NCI-H510A treated with DMSO at 0.1 percent for 48 hours (cell line): ENCODE measurements around the gene IFI44L.
A peak's percentile ranks its signal among the peaks of the same experiment; 100 is the strongest.

Experiments
- DNase-seq: peaks from one replicate; lab custom pipeline; 2025; lab: John Stamatoyannopoulos, UW

IFI44L gene

DNA sequence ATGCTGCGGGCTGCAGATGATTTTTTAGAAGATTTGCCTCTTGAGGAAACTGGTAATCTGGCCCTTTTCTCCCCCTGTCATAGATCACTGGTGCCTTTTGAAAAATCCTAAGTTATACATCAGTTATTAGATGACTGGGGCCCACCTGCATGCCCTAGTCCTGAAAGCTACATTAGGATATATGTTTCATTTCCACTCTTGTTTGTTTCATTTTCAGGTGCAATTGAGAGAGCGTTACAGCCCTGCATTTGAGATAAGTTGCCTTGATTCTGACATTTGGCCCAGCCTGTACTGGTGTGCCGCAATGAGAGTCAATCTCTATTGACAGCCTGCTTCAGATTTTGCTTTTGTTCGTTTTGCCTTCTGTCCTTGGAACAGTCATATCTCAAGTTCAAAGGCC, 21.3 kb downstream of the IFI44L start:
- DNase-seq = no peak

DNA sequence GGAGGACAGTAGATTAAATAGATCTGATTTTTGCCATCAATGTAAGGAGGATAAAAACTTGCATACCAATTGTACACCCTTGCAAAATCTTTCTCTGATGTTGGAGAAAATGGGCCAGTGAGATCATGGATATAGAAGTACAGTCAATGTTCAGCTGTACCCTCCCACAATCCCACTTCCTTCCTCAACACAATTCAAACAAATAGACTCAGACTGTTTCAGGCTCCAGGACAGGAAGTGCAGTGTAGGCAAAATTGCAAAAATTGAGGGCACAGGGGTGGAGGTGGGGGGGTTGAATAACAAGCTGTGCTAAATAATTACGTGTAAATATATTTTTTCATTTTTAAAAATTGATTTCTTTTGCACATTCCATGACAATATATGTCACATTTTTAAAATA, 25.5 kb downstream of the IFI44L start:
- no peak for DNase-seq

DNA sequence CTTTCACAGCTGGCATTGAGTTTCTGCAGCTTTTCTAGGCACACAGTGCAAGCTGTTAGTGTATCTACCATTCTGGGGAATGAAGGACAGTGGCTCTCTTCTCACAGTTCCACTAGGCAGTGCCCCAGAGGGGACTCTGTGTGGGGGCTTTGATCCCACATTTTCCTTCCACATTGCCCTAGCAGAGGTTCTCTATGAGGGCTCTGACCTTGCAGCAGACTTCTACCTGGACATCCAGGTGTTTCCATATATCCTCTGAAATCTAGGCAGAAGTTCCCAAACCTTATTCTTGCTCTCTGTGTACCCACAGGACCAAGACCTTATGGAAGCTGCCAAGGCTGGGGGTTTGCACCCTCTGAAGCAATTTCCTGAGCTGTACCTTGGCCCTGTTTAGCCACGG, 27.0 kb downstream of the IFI44L start:
- DNase-seq = no peak

DNA sequence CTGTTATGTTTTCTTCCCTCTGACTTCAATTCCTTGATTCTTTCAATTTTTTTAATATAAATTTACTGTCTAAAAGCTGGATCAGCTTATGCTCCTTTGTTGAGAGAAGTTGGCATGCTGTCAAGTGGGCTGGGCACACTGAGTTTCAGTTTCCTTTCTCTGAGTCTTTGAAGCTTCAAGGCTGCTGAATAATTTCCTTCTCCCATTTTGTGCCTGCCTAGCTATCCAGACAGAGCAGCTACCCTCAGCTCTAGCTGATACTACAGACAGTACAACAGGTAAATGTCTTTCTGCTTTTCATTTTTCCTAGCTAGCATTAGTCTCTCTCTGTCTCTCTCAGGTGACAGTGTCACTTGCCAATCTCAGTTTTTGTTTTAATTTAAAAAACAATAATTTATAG, 29.4 kb downstream of the IFI44L start, which contains the start of gene IFI44:
IFI44 (plus strand) TSS at position 204 of the 400 bp plus-strand sequence. CDS start 365 bp downstream, outside the sequence.
- DNase-seq = peak; percentile 50

DNA sequence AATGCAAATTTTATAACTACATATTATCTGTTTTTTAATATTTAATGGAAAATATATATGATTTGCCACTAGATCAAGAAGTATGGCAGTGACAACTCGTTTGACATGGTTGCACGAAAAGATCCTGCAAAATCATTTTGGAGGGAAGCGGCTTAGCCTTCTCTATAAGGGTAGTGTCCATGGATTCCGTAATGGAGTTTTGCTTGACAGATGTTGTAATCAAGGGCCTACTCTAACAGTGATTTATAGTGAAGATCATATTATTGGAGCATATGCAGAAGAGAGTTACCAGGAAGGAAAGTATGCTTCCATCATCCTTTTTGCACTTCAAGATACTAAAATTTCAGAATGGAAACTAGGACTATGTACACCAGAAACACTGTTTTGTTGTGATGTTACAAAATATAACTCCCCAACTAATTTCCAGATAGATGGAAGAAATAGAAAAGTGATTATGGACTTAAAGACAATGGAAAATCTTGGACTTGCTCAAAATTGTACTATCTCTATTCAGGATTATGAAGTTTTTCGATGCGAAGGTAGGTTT, 29.9 kb downstream of the IFI44L start:
- DNase-seq = no peak

DNA sequence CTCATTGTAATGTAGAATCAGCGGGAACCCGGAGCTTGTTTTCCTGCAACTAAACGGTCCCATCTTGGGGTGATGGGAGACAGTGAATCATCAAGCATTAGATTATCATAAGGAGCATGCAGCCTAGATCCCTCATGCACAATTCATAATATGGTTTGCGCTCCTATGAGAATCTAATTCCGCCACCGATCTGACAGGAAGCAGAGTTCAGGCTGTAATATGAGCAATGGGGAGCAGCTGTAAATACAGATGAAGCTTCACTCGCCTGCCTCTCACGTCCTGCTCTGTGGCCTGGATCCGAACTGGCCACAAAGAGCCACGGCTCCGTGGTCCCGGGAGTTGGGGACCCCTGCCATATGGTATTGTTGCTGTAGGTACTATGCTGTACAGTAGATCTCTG, 31.0 kb downstream of the IFI44L start:
- DNase-seq = no peak

DNA sequence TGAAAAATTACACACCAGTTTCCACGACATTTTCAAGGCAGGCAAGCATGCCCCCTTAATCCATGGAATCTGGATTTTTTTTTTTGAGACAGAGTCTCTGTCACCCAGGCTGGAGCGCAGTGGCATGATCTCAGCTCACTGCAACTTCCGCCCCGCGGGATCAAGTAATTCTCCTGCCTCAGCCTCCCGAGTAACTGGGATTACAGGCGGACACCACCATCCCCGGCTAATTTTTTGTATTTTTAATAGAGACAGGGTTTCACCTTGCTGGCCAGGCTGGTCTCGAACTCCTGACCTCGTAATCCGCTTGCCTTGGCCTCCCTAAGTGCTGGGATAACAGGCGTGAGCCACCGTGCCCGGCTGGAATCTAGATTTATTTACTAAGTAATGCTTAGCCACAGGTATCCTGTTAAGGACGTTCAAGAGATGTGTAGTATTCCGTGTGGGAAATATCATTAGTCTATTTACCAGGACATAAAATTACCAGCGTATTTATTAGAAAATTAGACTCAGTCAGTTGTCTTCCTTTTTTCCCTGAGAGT, 31.8 kb downstream of the IFI44L start:
- no peak for DNase-seq

DNA sequence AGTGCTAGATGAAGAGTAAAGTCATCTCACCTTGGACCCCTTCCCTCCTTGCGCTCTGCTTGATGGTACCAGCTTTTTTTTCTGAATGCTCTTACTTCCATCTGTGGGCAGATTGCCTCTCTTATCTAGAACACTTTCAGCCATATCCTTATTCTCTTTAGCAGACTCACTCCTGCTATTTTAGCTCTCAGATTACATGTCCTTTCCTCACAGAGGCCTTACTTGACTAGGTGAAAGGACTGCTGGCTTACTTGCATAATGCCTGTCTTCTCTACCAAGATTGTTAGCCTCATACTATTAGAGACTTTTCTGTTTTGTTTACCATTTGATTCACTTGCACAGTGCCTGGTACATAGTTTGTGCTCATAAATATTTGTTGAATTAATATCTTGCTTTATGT, 38.7 kb downstream of the IFI44L start:
- no peak for DNase-seq

DNA sequence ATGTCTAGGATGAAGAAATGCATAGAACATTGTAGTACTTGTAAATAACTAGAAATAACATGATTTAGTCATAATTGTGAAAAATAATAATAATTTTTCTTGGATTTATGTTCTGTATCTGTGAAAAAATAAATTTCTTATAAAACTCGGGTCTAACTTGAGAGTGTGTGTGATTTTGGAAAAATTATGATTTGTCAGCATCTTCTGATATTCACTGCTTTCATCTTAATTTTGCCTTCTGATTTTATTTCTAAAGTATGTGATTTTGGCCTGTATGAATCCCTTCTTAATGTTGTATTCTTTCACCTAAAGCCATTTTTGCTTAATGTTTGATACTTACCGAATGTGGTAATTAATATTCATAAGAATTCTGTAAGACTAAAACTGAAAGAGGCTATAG, 43.7 kb downstream of the IFI44L start:
- no peak for DNase-seq

DNA sequence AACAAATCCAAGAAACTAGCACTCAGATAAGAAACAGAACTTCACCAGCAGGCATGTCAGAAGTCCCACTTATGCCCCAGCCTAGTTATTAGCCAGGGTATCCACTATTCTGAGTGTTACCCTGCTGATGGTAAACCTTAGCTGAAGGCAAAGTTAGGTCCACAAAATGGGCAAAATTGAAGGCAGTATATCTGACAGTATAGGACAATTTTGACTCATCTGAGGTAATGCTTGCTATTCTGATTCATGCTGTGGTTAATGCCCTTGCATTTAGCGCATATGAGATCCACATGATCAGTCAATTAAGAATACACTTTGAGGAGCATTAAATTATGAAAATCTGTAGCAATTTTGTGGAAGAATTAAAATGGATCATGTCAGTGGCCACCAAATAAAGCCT, 44.5 kb downstream of the IFI44L start:
- no peak for DNase-seq

DNA sequence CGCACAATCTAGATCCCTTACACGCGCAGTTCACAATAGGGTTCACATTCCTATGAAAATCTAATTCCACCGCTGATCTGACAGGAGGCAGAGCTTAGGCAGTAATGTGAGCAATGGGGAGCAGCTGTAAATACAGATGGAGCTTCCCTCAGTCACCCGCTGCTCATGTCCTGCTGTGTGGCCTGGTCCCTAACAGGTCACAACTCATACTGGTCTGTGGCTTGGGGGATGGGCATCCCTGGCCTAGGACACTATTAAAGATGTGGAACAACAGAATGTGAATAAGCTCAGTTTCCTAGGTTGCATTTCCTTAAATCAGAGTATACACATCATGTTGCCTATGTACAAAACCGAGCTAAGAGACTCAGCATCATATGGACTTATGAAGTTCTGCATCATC, 45.6 kb downstream of the IFI44L start:
- DNase-seq = no peak

DNA sequence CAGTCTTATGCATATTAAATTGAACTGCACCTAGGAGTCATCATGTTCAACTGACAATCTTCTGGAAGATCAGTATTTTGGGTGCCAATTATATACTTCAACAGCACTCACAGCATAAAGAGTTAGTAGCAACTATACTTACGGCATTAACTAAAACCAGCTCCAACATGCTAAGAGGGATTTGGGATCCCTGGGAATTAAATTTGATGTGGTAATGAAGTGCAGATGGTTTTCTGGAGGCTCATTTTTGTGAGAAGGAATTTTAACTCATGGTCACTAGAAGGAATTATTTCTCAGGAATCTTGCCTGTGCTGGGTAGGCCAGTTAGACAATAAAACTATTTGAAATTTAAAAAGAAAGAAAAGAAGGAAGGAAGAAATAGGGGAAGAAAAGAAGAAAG, 47.7 kb downstream of the IFI44L start:
- DNase-seq = no peak

DNA sequence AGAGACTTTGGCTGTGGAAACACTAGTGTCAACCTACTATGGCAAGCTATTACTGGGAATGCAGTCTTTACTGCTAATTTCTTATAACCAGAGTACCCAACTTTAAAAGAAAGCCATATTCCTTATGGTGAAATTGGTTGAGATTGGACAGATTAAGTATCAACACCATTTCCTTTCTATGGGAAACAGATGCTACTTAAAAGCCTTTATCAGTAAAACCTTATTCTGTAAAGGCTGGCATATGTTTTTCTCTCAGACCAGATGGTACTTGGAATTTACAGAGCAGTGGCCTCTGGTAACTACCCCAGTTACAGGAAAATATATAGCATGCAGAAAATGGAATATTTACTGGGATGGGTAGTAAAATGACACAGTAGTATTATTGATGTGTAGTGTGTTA, 48.2 kb downstream of the IFI44L start:
- DNase-seq = no peak

DNA sequence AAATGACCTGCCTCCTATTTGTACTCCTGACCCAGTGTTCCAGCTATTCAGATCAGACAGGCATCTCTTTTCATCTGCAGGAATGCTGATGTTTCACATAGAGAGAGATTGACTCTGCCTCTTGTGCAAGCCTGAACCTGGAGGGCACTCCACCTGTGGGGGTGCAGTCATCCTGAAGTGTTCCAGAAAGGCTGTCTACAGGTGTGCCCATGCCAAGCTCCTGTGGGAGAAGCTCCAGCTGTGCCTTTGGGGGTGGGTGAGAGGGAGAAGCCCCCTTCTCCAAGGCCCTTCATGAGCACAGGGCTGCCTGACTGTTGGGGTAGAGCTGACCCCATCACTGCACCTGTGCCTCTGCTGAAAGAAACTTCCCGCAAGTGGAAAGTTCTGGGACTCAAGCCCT, 52.2 kb downstream of the IFI44L start:
- no peak for DNase-seq

DNA sequence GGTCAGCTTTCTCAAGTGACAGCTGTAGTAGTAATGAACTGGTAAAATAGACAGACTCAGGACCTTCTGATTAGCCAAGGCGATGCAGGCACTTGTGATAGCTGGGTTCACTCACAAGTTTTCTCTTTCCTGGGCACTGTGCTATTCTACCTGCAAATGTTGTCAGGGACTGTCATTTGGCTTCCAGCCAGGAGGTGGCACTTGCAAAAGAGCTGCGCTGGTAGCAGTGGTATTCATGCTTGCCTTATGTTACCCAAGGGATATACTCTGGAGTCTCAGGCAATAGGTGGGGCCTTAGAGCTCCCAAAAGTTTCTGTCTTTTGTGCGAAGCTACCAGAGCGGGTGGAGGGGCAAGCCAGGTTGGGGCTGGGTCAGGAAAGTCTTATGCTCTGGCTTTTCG, 52.9 kb downstream of the IFI44L start:
- no peak for DNase-seq

DNA sequence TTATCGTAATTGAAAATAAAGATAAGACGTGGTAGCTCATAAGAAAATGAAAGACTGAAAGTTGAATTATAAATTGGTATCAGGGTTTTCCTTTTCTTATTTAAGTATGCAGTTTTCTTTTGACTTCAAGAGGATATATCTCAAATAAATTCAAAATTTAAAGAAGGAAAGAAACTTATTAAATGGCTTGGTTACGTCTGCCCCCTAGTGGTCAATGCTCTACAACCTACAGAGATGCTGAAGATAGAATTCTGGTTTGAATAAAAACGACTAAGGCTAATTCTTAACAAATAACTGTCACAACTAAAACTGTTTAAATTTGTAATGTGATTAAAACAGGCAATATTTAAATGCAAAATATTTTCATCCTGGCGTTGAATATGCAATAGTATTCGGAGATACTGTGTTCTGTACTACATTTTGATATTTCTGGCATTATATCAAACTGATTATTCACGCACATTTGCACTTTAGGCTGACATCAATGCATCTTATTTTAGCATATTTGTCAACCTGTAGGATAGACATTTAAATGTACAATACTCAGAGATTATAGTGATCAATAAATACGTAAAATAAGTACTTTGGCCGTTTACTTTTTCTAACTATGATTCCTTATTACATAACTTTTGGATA, 56.2 kb downstream of the IFI44L start:
- DNase-seq = peak; percentile 90

DNA sequence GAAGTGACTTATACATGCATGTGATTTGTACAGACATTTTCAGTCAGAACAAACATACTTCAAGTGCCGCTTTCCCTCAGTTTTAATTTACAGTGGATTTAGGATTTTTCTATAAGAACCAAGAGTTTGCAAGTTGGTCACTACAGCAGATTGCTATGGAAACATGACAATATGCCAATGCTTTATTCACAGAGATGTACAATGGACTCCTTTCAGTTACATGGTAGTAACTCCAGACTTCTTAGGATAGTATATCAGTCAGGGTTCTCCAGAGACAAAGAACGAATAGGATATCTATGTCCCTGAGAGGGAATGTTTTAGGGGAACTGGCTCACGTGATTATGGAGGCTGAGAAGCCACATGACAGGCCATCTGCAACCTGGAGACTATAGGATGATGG, 56.7 kb downstream of the IFI44L start:
- DNase-seq = no peak

DNA sequence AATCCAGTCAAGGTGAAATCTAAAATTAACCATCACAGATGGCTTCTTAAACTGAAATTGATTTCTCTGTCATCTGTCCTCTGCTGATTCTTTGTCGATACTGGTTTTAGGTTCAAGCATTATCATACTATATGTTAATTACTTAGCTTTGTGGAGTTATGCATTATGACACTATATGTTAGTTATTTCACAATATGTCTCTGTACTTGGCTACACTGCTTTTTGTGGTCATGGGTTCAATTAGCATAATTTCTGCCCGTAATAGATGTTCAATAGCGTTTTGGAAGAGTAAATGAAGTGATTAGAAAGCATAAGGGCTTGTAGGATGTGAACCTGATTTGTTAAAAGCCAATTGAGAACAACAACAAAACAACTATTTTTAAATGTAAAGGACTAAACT, 57.5 kb downstream of the IFI44L start:
- DNase-seq = no peak

DNA sequence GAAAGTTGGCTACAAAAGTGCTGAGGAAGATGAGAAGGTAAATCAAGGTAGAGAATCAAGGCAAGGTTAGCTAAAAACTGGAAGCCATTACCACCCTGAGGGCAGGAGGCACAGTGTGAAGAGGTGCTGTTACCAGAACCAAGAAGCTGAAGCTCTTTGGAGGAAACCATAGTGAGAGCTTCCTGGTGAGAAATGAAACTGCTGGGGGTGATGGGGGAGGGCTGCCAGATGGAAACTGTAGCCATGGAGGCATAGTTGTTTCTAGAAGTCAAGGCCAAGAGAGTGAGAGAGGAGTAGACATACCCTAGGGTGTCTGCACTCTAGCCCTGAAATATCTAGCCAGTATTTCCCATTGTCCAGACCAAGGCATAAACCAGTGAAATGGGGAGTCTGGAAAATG, 58.1 kb downstream of the IFI44L start:
- no peak for DNase-seq

DNA sequence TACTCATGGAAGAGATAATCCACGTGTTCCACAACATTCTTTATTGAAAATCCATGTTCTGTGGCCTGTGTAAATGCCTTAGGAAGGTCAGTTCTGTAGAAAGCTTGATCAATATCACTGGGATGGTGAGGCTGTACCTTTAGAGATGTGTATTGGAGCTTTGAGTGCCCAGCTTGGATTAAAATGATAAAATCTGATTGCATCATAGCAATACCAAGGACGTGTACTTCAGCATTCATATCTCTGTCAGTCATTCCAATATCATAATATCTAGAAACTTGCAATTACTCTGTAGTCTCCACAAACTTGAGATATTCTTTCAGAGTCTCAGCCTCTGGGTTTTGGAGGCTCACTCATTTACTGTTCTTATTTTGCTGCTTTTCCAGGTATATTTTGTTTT, 61.0 kb downstream of the IFI44L start:
- no peak for DNase-seq

DNA sequence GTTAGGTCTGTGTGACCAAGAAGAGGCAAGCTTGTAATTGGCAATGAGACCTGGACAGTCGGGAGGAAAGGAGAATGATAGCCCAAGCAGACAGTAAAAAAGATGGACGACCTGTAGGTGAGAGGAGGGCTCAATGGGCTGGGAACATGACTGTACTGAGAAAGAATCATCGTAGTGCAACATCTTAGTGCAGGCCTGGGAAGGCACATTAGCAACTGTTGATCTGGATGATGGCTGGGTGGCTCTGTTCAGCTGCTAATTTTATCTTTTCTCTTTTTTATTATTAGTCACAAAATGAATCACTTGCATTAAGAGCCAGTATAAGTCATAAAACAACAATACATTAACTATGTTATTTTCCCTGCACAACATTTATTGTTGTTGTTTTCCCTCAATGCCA, 62.2 kb downstream of the IFI44L start:
- DNase-seq = no peak

DNA sequence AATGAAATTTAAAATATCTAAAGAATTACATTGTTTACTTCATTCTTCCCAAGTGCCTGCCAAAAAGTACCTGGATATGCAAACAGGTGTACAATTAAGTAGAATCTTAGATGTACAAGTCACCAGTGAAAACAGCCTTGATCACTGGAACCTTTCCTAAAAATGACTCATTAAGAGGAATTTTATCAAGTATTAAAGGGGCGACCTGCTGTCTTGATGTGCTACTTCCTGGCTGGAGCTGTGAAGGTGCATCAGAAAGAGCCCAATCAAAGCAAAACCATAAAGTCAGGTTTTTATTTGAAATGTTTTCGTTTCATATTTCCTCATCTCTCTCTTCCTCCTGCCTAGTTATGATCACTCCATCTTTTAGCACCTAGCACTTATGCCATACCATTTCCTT, 62.8 kb downstream of the IFI44L start:
- DNase-seq = no peak

DNA sequence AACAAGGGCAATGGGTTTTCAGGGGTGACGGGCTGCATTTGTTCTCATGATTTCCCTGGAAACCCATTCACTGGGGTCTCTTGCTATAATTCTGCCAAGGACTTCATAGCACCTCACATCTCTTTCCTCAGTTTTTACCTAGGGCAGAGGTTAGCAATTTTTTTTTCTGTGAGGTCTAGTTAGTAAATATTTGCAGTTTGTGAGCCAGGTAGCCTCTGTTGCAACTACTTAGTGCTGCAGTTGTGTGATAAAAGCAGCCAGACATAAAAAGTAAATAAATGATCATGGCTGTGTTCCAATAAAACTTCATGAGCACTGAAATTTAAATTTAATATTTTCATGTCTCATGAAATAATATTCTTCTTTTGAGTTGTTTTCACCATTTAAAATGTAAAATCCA, 67.1 kb downstream of the IFI44L start:
- DNase-seq = no peak

DNA sequence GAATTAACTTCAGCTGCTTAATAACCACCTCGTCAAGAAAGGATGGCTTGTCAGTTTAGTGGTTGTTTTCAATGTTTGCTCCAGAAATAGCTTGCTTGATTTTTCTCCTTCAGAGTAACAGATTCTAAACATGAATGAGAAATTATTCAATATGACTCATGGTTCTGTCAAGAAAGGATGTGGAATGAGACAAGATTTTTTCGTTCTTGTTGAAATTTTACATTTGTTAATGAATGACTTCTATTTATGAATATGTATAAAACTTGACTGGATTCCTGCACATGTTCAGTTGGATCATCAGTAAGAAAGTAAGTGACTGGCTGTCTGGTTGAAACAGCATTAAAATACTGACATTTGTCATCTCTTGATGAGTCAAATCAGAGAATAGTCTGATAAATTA, 67.7 kb downstream of the IFI44L start:
- DNase-seq = no peak
